ENCODE measurements around the gene TMEM132A. TPM values are rescaled to one million over a fixed set of nuclear protein-coding genes. Genes with fewer than 3 reads are reported as not detected.

The TMEM132A gene
- total and polyA plus RNA-seq, 10 of the 15 experiments (the other 5 are each of a cell fraction or from before 2014, with no cell fraction given) = 0.16 to 25.0 (median 4.3) TPM

DNA sequence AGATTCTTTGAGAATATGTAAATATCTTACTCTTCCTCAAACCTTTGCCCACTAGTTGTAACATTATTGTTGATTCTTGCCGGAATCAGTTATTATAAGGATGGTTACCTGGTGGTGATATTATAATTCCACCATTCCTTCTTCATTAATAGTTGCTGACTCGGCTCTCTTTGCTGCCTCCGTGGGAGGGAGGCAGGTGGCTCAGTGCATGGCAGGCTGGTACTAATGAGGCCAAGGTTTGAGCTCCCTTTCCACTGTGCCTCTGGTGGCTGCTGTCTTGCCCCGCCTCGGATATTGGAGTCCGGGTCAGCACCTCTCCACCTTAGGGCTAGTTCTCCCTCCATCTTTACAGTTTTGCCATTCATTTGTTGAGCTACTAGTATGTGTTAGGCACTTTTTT is 59.9 kb downstream of the TMEM132A start:
- no peaks in the 10 kb centered on the region for H3K27me3 ChIP-seq (replicated peaks in 1 of 2; ENCODE audit: control insufficient read depth in 2 of 2, insufficient read depth in 2 of 2, low read length in 1 of 2)
- no peaks in the 10 kb centered on the region for H3K79me2 ChIP-seq (ENCODE audit: control insufficient read depth, insufficient read depth, low read length)
- WGBS (ENCODE audit: insufficient coverage, insufficient replicate concordance, low lambda C conversion rate, missing lambda C conversion rate) = 35% methylated on average over 6 of the region's 6 CpGs
- RAD21 ChIA-PET (ENCODE audit: unreplicated experiment) = no interaction called here
- H3K36me3 ChIP-seq (ENCODE audit: control insufficient read depth in 2 of 2, insufficient read depth in 2 of 2, low read length in 1 of 2) = no peaks in the 10 kb centered on the region
- H3K9ac ChIP-seq (ENCODE audit: control insufficient read depth, insufficient read depth, low read length) = no peak overlapping the region
- no peak overlapping the region for H3K4me3 ChIP-seq
- SMC1A ChIA-PET (ENCODE audit: uncharacterized antibody, unreplicated experiment) = interaction anchor here (1.0 to 1.6 kb wide), 3 partner anchors 11 to 203 kb away, joined by 3 to 7 read pairs (median 3); no protein-coding TSS in a partner anchor
- no peak overlapping the region for H3K4me2 ChIP-seq (ENCODE audit: control insufficient read depth, insufficient read depth)
- ATAC-seq (no peak), FAIRE-seq (no peak), DNase-seq (ENCODE audit: low read depth, low spot score) (no peak)
- H3K4me1 ChIP-seq (ENCODE audit: control insufficient read depth, insufficient read depth, low read length) = peaks cover 5% of the 10 kb centered on the region; the same call in 1 of the 2 replicates
- no peak overlapping the region for H3K27ac ChIP-seq (ENCODE audit: control insufficient read depth, insufficient read depth)
- no TSS peak for BruUV-seq (replicated peaks)
- in situ Hi-C loops (cut with MboI) = no loop called here
- intact Hi-C loops (cut with micrococcal nuclease; ENCODE audit: unreplicated experiment) = no loop called here
- no peaks in the 10 kb centered on the region for H4K20me1 ChIP-seq (ENCODE audit: control insufficient read depth, insufficient read depth)
- H3K9me3 ChIP-seq (replicated peaks; ENCODE audit: control insufficient read depth, insufficient read depth, low read length) = no peaks in the 10 kb centered on the region
- CTCF ChIA-PET = interaction anchor here (0.8 to 0.9 kb wide), 2 partner anchors 17 to 286 kb away, joined by 3 read pairs; no protein-coding TSS in a partner anchor
- POLR2A ChIA-PET = no interaction called here
- no peak overlapping the region for H2AFZ ChIP-seq (ENCODE audit: control insufficient read depth, low read depth, low read length)
- TF ChIP-seq ZNF384 (IDR thresholded peaks at IDR 0.05; ENCODE audit: borderline replicate concordance, low read depth, low read length) = no peak
- TF ChIP-seq, protein P1, sequence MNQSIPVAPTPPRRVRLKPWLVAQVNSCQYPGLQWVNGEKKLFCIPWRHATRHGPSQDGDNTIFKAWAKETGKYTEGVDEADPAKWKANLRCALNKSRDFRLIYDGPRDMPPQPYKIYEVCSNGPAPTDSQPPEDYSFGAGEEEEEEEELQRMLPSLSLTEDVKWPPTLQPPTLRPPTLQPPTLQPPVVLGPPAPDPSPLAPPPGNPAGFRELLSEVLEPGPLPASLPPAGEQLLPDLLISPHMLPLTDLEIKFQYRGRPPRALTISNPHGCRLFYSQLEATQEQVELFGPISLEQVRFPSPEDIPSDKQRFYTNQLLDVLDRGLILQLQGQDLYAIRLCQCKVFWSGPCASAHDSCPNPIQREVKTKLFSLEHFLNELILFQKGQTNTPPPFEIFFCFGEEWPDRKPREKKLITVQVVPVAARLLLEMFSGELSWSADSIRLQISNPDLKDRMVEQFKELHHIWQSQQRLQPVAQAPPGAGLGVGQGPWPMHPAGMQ (IDR thresholded peaks at IDR 0.05; ENCODE audit: borderline replicate concordance) = no peak
- no peak for TF ChIP-seq TCF7 (IDR thresholded peaks at IDR 0.05; ENCODE audit: borderline replicate concordance)
- TF ChIP-seq NFIC (IDR thresholded peaks at IDR 0.05; ENCODE audit: low read depth, low read length) = no peak
- no peak for TF ChIP-seq RAD51 (IDR thresholded peaks at IDR 0.05)
- TF ChIP-seq EGR1 (IDR thresholded peaks at IDR 0.05; ENCODE audit: borderline replicate concordance in 1 of 2, low read depth in 2 of 2, low read length in 2 of 2) = no peak
- TF ChIP-seq, protein P2, sequence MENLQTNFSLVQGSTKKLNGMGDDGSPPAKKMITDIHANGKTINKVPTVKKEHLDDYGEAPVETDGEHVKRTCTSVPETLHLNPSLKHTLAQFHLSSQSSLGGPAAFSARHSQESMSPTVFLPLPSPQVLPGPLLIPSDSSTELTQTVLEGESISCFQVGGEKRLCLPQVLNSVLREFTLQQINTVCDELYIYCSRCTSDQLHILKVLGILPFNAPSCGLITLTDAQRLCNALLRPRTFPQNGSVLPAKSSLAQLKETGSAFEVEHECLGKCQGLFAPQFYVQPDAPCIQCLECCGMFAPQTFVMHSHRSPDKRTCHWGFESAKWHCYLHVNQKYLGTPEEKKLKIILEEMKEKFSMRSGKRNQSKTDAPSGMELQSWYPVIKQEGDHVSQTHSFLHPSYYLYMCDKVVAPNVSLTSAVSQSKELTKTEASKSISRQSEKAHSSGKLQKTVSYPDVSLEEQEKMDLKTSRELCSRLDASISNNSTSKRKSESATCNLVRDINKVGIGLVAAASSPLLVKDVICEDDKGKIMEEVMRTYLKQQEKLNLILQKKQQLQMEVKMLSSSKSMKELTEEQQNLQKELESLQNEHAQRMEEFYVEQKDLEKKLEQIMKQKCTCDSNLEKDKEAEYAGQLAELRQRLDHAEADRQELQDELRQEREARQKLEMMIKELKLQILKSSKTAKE (IDR thresholded peaks at IDR 0.05; ENCODE audit: low read depth, poor library complexity, severe bottlenecking) = no peak
- TF ChIP-seq ESRRA (IDR thresholded peaks at IDR 0.05; ENCODE audit: low read length) = no peak
- TF ChIP-seq MXI1 (IDR thresholded peaks at IDR 0.05; ENCODE audit: low read depth, low read length) = no peak
- TF ChIP-seq RCOR1 (conservative IDR thresholded peaks at IDR 0.05; ENCODE audit: low read depth, low read length) = no peak
- TF ChIP-seq GABPA (IDR thresholded peaks at IDR 0.05; ENCODE audit: low read depth) = no peak
